GM21723 (cell line): Measurements from ENCODE around the gene APOO.

Experiments used
- ATAC-seq: cut with Tn5 transposase; IDR thresholded peaks from one replicate; pipeline ENCODE4 v1.9.1; 2021; ENCODE audit warnings: mild to moderate bottlenecking, moderate library complexity; ENCODE audit not compliant: unreplicated experiment

APOO gene

DNA sequence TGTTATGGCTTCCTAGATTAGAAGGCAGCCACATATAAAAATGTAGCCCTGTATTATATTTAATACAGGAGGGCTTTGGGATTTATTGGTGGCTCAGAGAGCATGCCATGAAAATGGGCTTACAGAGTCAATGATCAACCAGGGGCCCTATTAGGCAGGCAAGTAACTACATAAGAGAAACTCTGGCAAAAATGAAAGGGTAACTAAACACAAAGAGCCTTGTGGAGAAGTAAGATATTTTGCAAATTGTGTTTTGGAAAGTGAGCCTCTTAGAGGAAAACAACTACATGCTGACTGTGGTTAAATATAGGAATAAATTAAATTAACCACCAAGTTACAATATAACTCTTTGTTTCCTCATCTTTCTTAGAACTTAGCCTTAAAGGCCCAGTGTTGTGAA lies 119.2 kb downstream of the APOO start:
- ATAC-seq: no peak

DNA sequence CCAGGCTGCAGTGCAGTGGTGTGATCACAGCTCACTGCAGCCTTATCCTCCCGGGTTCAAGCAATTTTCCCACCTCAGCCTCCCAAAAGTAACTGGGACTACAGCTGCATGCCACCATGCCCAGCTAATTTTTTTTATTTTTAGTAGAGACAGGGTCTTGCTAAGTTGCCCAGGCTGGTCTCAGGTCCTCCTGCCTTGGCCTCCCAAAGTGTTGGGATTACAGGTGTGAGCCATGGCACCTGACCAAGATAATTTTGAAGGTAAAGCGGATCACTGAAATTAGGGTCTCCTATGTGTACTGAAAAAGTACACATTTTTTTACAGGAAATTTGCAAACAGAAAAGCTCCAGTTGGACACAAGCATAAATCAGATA lies 120.0 kb downstream of the APOO start:
- no peak for ATAC-seq

DNA sequence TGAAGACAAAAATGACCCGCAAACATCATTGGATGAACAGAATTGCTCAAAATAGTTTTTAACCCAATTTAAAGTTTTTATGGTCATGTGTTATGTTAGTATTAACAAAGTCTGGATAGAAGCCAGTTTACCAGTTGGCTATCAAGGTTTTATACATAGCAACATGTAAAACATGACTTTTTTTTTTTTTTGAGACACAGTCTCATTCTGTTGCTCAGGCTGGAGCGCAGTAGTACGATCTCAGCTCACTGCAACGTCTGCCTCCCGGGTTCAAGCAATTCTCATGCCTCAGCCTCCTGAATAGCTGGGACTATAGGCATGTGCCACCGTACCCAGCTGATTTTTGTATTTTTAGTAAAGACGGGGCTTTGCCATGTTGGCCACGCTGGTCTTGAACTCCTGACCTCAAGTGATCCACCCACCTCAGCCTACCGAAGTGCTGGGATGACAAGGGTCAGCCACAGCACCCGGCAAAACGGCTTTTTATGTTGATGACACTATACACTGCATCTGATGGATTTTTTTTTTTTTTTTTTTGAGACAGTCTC lies 121.4 kb downstream of the APOO start:
- no peak for ATAC-seq

DNA sequence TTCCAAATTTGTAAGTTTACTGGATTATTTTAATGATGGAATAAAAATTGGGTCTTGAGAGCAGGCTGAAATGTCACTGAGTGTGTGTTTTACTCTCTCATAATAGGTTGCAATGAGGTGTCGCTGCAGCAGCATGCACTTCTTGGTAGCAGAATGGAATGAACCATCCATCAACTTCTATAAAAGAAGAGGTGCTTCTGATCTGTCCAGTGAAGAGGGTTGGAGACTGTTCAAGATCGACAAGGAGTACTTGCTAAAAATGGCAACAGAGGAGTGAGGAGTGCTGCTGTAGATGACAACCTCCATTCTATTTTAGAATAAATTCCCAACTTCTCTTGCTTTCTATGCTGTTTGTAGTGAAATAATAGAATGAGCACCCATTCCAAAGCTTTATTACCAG lies 122.2 kb downstream of the APOO start:
- no peak for ATAC-seq

DNA sequence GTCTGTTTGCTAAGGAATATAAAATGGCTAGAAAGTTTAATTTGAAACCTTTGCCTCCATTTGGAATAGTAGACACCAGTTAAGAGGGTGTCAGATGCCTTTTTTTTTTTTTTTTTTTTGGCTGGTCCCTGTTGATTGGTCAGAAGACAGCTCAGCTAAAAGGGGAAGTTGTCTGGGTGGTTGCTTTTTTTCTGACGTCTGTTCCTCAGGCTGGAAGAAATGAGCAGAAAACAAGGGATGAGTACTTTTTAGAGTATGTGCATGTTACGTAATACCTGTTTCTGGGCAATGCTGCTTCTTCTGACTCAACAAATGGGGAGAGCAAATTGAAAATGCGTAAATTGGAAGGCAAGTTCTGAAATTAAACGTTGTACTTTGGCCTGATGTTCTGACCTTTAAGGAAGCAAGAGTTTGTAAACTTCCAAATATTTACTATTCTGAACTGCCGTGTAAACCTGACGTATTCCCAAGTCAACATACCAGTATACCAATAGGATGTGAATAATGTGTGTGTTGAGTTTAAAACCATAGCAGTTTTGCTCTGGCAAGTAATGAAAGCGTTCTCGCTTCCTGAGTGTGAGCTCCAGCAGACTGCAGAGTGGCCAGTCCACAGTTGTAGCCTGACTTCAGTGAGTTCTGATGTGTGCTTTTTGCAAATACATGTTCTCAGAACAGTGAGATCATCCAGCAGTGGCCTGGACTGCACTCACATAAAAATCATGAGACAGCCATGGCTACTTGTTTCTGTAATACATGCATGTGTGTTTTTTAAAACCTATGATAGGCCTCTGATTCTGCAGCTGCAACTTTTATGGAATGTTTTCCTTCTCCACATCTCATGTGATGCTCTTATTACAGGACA lies 123.0 kb downstream of the APOO start:
- no peak for ATAC-seq

DNA sequence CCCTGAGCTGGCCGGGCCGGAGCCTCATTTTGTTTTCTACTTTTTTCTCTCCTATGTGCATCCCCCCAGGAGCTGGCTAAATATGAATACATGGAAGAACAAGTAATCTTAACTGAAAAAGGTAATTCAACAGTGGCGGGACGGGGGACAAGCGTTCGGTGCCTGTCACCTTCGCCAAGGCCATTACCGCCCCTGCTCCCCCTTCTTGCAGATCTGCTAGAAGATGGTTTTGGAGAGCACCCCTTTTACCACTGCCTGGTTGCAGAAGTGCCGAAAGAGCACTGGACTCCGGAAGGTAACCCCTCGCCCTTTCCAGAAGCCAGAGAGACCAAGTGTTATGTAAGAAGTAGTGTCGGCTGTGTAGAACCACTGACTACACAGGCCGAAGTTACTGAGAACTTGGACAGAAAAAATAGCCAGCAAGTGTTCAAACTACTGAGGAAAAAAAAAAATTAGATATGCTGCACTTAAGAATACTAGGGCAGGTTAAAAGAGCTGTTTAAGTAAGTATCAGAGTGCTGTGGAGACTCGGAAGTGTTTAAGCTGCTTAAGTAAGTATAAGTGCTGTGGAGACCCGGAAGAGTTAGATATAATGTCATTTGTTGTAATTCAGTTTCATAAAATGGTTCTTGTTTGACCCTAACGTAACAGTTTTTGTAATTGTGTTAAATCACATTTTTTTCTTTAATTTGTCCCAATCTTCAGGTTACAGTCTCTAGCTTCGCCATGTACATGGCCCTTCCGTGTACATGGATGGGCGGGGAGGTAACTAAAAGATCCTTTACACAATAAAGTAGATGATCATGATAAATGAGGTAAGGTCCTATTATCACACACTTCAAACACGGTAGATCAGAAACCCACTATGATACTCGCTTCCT lies 123.9 kb downstream of the APOO start:
- no peak for ATAC-seq
